ENCODE data around the gene FOSL2. TPM values are rescaled to one million over a fixed set of nuclear protein-coding genes. Genes with fewer than 3 reads are reported as not detected.

FOSL2 gene
- total RNA-seq, 4 donors from 2014 or later = 298 to 370 (median 337) TPM

- Histone ChIP-seq H3K4me3 (peak overlapping the region; percentile 97), H3K27me3 (no peaks in the 10 kb centered on the region), H3K4me1 (peaks cover 43% of the 10 kb centered on the region), H3K27ac (peak overlapping the region; percentile 99), H3K9me3 (no peaks in the 10 kb centered on the region), H3K36me3 (peaks cover 9% of the 10 kb centered on the region)
- DNase-seq (ENCODE audit: low spot score in 2 of 2) = no peak
- TF ChIP-seq POLR2AphosphoS5 (IDR thresholded peaks at IDR 0.05) (no peak), POLR2A (IDR thresholded peaks at IDR 0.05) (no peak), EP300 (IDR thresholded peaks at IDR 0.05) (no peak), CTCF (IDR thresholded peaks at IDR 0.05) (no peak)
- 1% methylated on average over 7 of the region's 7 CpGs for WGBS
Observed at GRCh38 chr2:28394997-28395333, 2.3 kb downstream of the FOSL2 start.

GRCh38 chr2:28395334-28396061 is 2.8 kb downstream of the FOSL2 start:
- Histone ChIP-seq H3K36me3 (peaks cover 12% of the 10 kb centered on the region), H3K9me3 (no peaks in the 10 kb centered on the region), H3K4me3 (peak overlapping the region; percentile 97), H3K27me3 (no peaks in the 10 kb centered on the region), H3K4me1 (peaks cover 47% of the 10 kb centered on the region), H3K27ac (peak overlapping the region; percentile 99)
- TF ChIP-seq POLR2A (IDR thresholded peaks at IDR 0.05) (peak; percentile 11 to 88), CTCF (IDR thresholded peaks at IDR 0.05) (no peak), POLR2AphosphoS5 (IDR thresholded peaks at IDR 0.05) (peak; percentile 1 to 96 (median 95))
- WGBS = 4% methylated on average over 15 of the region's 15 CpGs
- DNase-seq (ENCODE audit: low spot score in 2 of 2) = peak; percentile 87 to 90

- no peak for DNase-seq (ENCODE audit: low spot score in 2 of 2)
- peaks cover 53% of the 10 kb centered on the region for H3K4me1 ChIP-seq
- peak overlapping the region; percentile 97 for H3K4me3 ChIP-seq
- H3K9me3 ChIP-seq = no peaks in the 10 kb centered on the region
- TF ChIP-seq POLR2A (IDR thresholded peaks at IDR 0.05) (no peak), POLR2AphosphoS5 (IDR thresholded peaks at IDR 0.05) (no peak), CTCF (IDR thresholded peaks at IDR 0.05) (no peak), EP300 (IDR thresholded peaks at IDR 0.05) (no peak)
- peak overlapping the region; percentile 99 for H3K27ac ChIP-seq
- peaks cover 19% of the 10 kb centered on the region for H3K36me3 ChIP-seq
- 15% methylated on average over 2 of the region's 2 CpGs for WGBS
- no peaks in the 10 kb centered on the region for H3K27me3 ChIP-seq
Observed at GRCh38 chr2:28397043-28397381, 4.4 kb downstream of the FOSL2 start.

- Histone ChIP-seq H3K27ac (peak overlapping the region; percentile 99), H3K36me3 (peaks cover 28% of the 10 kb centered on the region), H3K27me3 (no peaks in the 10 kb centered on the region), H3K4me1 (peaks cover 66% of the 10 kb centered on the region), H3K4me3 (peak overlapping the region; percentile 97), H3K9me3 (no peaks in the 10 kb centered on the region)
- no peak for TF ChIP-seq POLR2A (IDR thresholded peaks at IDR 0.05)
- peak in 1 of 3 donors; percentile 29 for TF ChIP-seq POLR2AphosphoS5 (IDR thresholded peaks at IDR 0.05)
- DNase-seq (ENCODE audit: low spot score in 2 of 2) = no peak
- 46% methylated on average over 13 of the region's 13 CpGs for WGBS
Observed at GRCh38 chr2:28398101-28398834, 5.6 kb downstream of the FOSL2 start.

- Histone ChIP-seq H3K27ac (peak overlapping the region; percentile 99), H3K27me3 (no peaks in the 10 kb centered on the region), H3K9me3 (no peaks in the 10 kb centered on the region), H3K4me1 (peaks cover 76% of the 10 kb centered on the region), H3K4me3 (peak overlapping the region; percentile 97), H3K36me3 (peaks cover 38% of the 10 kb centered on the region)
- TF ChIP-seq CTCF (IDR thresholded peaks at IDR 0.05) (no peak), POLR2A (IDR thresholded peaks at IDR 0.05) (no peak), POLR2AphosphoS5 (IDR thresholded peaks at IDR 0.05) (no peak), EP300 (IDR thresholded peaks at IDR 0.05) (no peak)
- WGBS = 67% methylated on average over 8 of the region's 11 CpGs
- DNase-seq (ENCODE audit: low spot score in 2 of 2) = no peak
Observed at GRCh38 chr2:28399289-28399688, 6.6 kb downstream of the FOSL2 start.
